Adrenal gland (tissue), 5 donors: ENCODE measurements around the gene SUSD3.

Source experiments
- CTCF ChIP-seq, 6 experiments: fragments of 450-650 bp in 4 of 6; fragments of 200-600 bp in 2 of 6; sonication (generic) in 1 of 6; IDR thresholded peaks; 1 replicate in 5 of 6; 2 replicates in 1 of 6; pipeline versions ENCODE4 v1.5.1 to v1.8.0; 2016 to 2021; ENCODE audit warnings: antibody characterized with exemption in 6 of 6, mild to moderate bottlenecking in 2 of 6, moderate library complexity in 1 of 6
- POLR2A ChIP-seq, 2 donors: fragments of 450-650 bp; IDR thresholded peaks; one replicate each; pipeline ENCODE4 v1.6.1; 2017; ENCODE audit warnings: antibody characterized with exemption in 2 of 2, mild to moderate bottlenecking in 2 of 2, moderate library complexity in 1 of 2
- donor health status: DM: no; HTN: no; CAD: no.

DNA sequence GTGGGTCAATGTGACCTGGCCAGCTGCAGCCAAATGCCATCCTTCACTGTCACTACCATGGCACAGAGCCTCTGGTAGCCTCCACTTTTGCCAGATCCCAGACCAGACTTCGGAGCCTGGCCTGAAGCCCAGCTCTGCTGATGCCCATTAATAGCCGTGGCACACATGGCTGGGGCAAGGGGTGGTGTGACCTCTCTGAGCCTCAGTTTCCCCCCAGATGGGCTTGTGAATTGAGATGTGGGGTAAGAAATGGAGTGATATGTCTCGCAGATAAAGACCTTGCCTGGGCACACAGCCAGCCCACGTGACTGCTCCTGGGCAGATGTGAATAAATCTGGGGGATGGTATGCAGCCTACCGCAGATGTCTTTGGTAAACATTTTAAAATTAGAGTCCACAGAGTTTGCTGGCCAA is 13.9 kb downstream of the SUSD3 start:
- no peak for TF ChIP-seq CTCF (IDR thresholded peaks at IDR 0.05)
- no peak for TF ChIP-seq POLR2A (IDR thresholded peaks at IDR 0.05)
